HAP-1 (cell line): ENCODE measurements around the gene NCEH1.

Experiments
- DNase-seq, 2 experiments: peaks; one replicate each; pipeline ENCODE4 v3.0.0-alpha.2; 2016 to 2020; ENCODE audit warnings: low spot score in 2 of 2
- H3K27me3 ChIP-seq: fragments of 250-450 bp; sonication (Bioruptor Pico); 2 replicates; pipeline ENCODE4 v1.5.1; 2020; ENCODE audit warnings: low read depth, mild to moderate bottlenecking, moderate library complexity
- H3K36me3 ChIP-seq: fragments of 250-450 bp; sonication (Bioruptor Pico); replicated peaks from 2 replicates; pipeline ENCODE4 v1.5.1; 2020; ENCODE audit warnings: mild to moderate bottlenecking
- H3K4me1 ChIP-seq: fragments of 250-450 bp; sonication (Bioruptor Pico); 2 replicates; pipeline ENCODE4 v1.5.1; 2020; ENCODE audit warnings: mild to moderate bottlenecking
- H3K4me3 ChIP-seq: fragments of 250-450 bp; sonication (Bioruptor Pico); 2 replicates; pipeline ENCODE4 v1.5.1; 2020; ENCODE audit warnings: mild to moderate bottlenecking, moderate library complexity
- H3K9me3 ChIP-seq: fragments of 250-450 bp; sonication (Bioruptor Pico); 2 replicates; pipeline ENCODE4 v1.5.1; 2020; ENCODE audit warnings: mild to moderate bottlenecking, moderate library complexity
- in situ Hi-C: fragments of 300-500 bp; cut with MboI; formaldehyde crosslinking; loops from 3 replicates; pipeline ENCODE4 v1.14.3; 2020; ENCODE audit warnings: low sequenced_read_pairs, inconsistent platforms, mixed read lengths

Gene NCEH1

GRCh38 chr3:172701751-172702150 is 9.1 kb downstream of the NCEH1 start:
- Histone ChIP-seq H3K36me3 (no peaks in the 10 kb centered on the region), H3K9me3 (no peaks in the 10 kb centered on the region), H3K4me3 (no peak overlapping the region), H3K4me1 (peaks cover 6% of the 10 kb centered on the region), H3K27me3 (no peaks in the 10 kb centered on the region)
- in situ Hi-C loops: no loop called here
- no peak for DNase-seq

- Histone ChIP-seq H3K9me3 (no peaks in the 10 kb centered on the region), H3K4me3 (no peak overlapping the region), H3K4me1 (peaks cover 6% of the 10 kb centered on the region), H3K36me3 (no peaks in the 10 kb centered on the region), H3K27me3 (no peaks in the 10 kb centered on the region)
- no peak for DNase-seq
- in situ Hi-C loops: no loop called here
These were observed 9.9 kb downstream of the NCEH1 start for GRCh38 chr3:172700936-172701455.

- Histone ChIP-seq H3K36me3 (no peaks in the 10 kb centered on the region), H3K4me1 (peaks cover 6% of the 10 kb centered on the region), H3K4me3 (no peak overlapping the region), H3K9me3 (no peaks in the 10 kb centered on the region), H3K27me3 (no peaks in the 10 kb centered on the region)
- DNase-seq: no peak
- in situ Hi-C loops: no loop called here
These were observed 10.6 kb downstream of the NCEH1 start for GRCh38 chr3:172700256-172700655.

GRCh38 chr3:172699031-172699430 is 11.8 kb downstream of the NCEH1 start:
- no peaks in the 10 kb centered on the region for H3K36me3 ChIP-seq
- H3K4me1 ChIP-seq: peaks cover 6% of the 10 kb centered on the region
- no peak overlapping the region for H3K4me3 ChIP-seq
- H3K27me3 ChIP-seq: no peaks in the 10 kb centered on the region
- H3K9me3 ChIP-seq: no peaks in the 10 kb centered on the region
- in situ Hi-C loops: no loop called here
- DNase-seq: no peak

GRCh38 chr3:172698631-172699030 is 12.2 kb downstream of the NCEH1 start:
- no peak for DNase-seq
- no peaks in the 10 kb centered on the region for H3K9me3 ChIP-seq
- in situ Hi-C loops: no loop called here
- H3K36me3 ChIP-seq: no peaks in the 10 kb centered on the region
- H3K27me3 ChIP-seq: no peaks in the 10 kb centered on the region
- peaks cover 6% of the 10 kb centered on the region for H3K4me1 ChIP-seq
- no peak overlapping the region for H3K4me3 ChIP-seq

- Histone ChIP-seq H3K4me1 (peaks cover 6% of the 10 kb centered on the region), H3K27me3 (no peaks in the 10 kb centered on the region), H3K9me3 (no peaks in the 10 kb centered on the region), H3K36me3 (no peaks in the 10 kb centered on the region), H3K4me3 (no peak overlapping the region)
- DNase-seq: peak in 1 of 2 experiments; percentile 57
- in situ Hi-C loops: no loop called here
These were observed 13.3 kb downstream of the NCEH1 start for GRCh38 chr3:172697558-172697957.

GRCh38 chr3:172696357-172696756 is 14.5 kb downstream of the NCEH1 start:
- Histone ChIP-seq H3K36me3 (no peaks in the 10 kb centered on the region), H3K27me3 (no peaks in the 10 kb centered on the region), H3K4me3 (no peak overlapping the region), H3K4me1 (peaks cover 6% of the 10 kb centered on the region), H3K9me3 (no peaks in the 10 kb centered on the region)
- in situ Hi-C loops: no loop called here
- DNase-seq: no peak

GRCh38 chr3:172694573-172695246 is 16.2 kb downstream of the NCEH1 start:
- Histone ChIP-seq H3K36me3 (no peaks in the 10 kb centered on the region), H3K4me3 (no peak overlapping the region)
- in situ Hi-C loops: no loop called here

GRCh38 chr3:172692751-172693338 is 18.0 kb downstream of the NCEH1 start:
- H3K4me1 ChIP-seq: peaks cover 6% of the 10 kb centered on the region

More at GRCh38 chr3:172694573-172695246, 16.2 kb downstream of the NCEH1 start:
- no peaks in the 10 kb centered on the region for H3K9me3 ChIP-seq
- DNase-seq: no peak
- no peaks in the 10 kb centered on the region for H3K27me3 ChIP-seq
- H3K4me1 ChIP-seq: peaks cover 6% of the 10 kb centered on the region

GRCh38 chr3:172690936-172691335 is 19.9 kb downstream of the NCEH1 start:
- no peaks in the 10 kb centered on the region for H3K4me1 ChIP-seq
- H3K4me3 ChIP-seq: no peak overlapping the region
- no peaks in the 10 kb centered on the region for H3K36me3 ChIP-seq
- H3K9me3 ChIP-seq: no peaks in the 10 kb centered on the region
- H3K27me3 ChIP-seq: no peaks in the 10 kb centered on the region
- in situ Hi-C loops: no loop called here
- no peak for DNase-seq

More at GRCh38 chr3:172692751-172693338, 18.0 kb downstream of the NCEH1 start:
- no peaks in the 10 kb centered on the region for H3K27me3 ChIP-seq
- no peak overlapping the region for H3K4me3 ChIP-seq
- in situ Hi-C loops: no loop called here
- DNase-seq: no peak
- H3K9me3 ChIP-seq: no peaks in the 10 kb centered on the region
- H3K36me3 ChIP-seq: no peaks in the 10 kb centered on the region

GRCh38 chr3:172688588-172688987 is 22.3 kb downstream of the NCEH1 start:
- no peak for DNase-seq
- Histone ChIP-seq H3K4me3 (no peak overlapping the region), H3K27me3 (no peaks in the 10 kb centered on the region), H3K4me1 (no peaks in the 10 kb centered on the region), H3K9me3 (no peaks in the 10 kb centered on the region), H3K36me3 (no peaks in the 10 kb centered on the region)
- in situ Hi-C loops: no loop called here

- Histone ChIP-seq H3K4me1 (no peaks in the 10 kb centered on the region), H3K27me3 (no peaks in the 10 kb centered on the region), H3K4me3 (no peak overlapping the region), H3K9me3 (no peaks in the 10 kb centered on the region), H3K36me3 (no peaks in the 10 kb centered on the region)
- DNase-seq: no peak
- in situ Hi-C loops: no loop called here
These were observed 23.4 kb downstream of the NCEH1 start for GRCh38 chr3:172687501-172687900.

GRCh38 chr3:172685331-172686214 is 25.3 kb downstream of the NCEH1 start:
- Histone ChIP-seq H3K36me3 (no peaks in the 10 kb centered on the region), H3K4me1 (no peaks in the 10 kb centered on the region), H3K27me3 (no peaks in the 10 kb centered on the region), H3K9me3 (no peaks in the 10 kb centered on the region), H3K4me3 (no peak overlapping the region)
- in situ Hi-C loops: no loop called here
- DNase-seq: no peak

GRCh38 chr3:172680684-172681083 is 30.2 kb downstream of the NCEH1 start:
- in situ Hi-C loops: no loop called here
- no peaks in the 10 kb centered on the region for H3K36me3 ChIP-seq
- no peak overlapping the region for H3K4me3 ChIP-seq
- no peak for DNase-seq
- no peaks in the 10 kb centered on the region for H3K9me3 ChIP-seq
- peaks cover 28% of the 10 kb centered on the region for H3K4me1 ChIP-seq
- H3K27me3 ChIP-seq: no peaks in the 10 kb centered on the region
